ENCODE data around the gene ERBIN.

The ERBIN gene

DNA sequence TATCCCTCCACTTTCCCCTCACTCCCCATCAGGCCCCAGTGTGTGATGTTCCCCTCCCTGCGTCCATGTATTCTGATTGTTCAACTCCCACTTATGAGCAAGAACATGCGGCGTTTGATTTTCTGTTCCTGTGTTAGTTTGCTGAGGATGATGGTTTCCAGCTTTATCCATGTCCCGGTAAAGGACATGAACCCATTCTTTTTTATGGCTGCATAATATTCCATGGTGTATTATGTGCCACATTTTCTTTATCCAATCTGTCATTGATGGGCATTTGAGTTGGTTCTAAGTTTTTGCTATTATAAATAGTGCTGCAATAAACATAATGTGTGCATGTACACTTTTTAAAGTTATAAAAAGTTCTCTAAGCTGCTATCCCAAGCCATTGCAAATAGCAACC, 75.6 kb downstream of the ERBIN start:
- Histone ChIP-seq H3K4me2 (ENCODE audit: low read length) (no peak overlapping the region), H3K9me3 (ENCODE audit: control insufficient read depth, insufficient read depth, low read length) (peaks cover 5% of the 10 kb centered on the region; the same call in 1 of the 2 replicates), H3F3A (ENCODE audit: control insufficient read depth, insufficient read depth) (no peaks in the 10 kb centered on the region), H3K4me1 (ENCODE audit: control insufficient read depth, low read length) (peaks cover 9% of the 10 kb centered on the region), H3K36me3 (ENCODE audit: control insufficient read depth, low read length) (peaks cover 70% of the 10 kb centered on the region), H3K9me2 (replicated peaks; ENCODE audit: control insufficient read depth, low read length) (no peaks in the 10 kb centered on the region), H3K27ac (ENCODE audit: low read depth, low read length) (no peak overlapping the region), H3K4me3 (ENCODE audit: low read length) (no peak overlapping the region), H3K79me2 (ENCODE audit: control insufficient read depth, low read length) (peaks cover 67% of the 10 kb centered on the region), H3K27me3 (ENCODE audit: control insufficient read depth, low read length) (no peaks in the 10 kb centered on the region), H4K20me1 (ENCODE audit: control insufficient read depth, insufficient read depth, low read depth, low read length) (no peaks in the 10 kb centered on the region)
- no peak for TF ChIP-seq EZH2phosphoT487 (IDR thresholded peaks at IDR 0.05; ENCODE audit: borderline replicate concordance, low read length)

- H3K79me2 ChIP-seq (ENCODE audit: control insufficient read depth, low read length): peaks cover 64% of the 10 kb centered on the region
Measured at GRCh38 chr5:66002415-66002814, 76.0 kb downstream of the ERBIN start.

GRCh38 chr5:66004216-66004615, 77.8 kb downstream of the ERBIN start:
- Histone ChIP-seq H4K20me1 (ENCODE audit: control insufficient read depth, insufficient read depth, low read depth, low read length) (no peaks in the 10 kb centered on the region), H3K79me2 (ENCODE audit: control insufficient read depth, low read length) (peaks cover 67% of the 10 kb centered on the region)

More at GRCh38 chr5:66002415-66002814, 76.0 kb downstream of the ERBIN start:
- Histone ChIP-seq H3K4me1 (ENCODE audit: control insufficient read depth, low read length) (peaks cover 9% of the 10 kb centered on the region), H3K9me2 (replicated peaks; ENCODE audit: control insufficient read depth, low read length) (no peaks in the 10 kb centered on the region), H3K9me3 (ENCODE audit: control insufficient read depth, insufficient read depth, low read length) (peaks cover 5% of the 10 kb centered on the region; the same call in 1 of the 2 replicates), H3K27me3 (ENCODE audit: control insufficient read depth, low read length) (no peaks in the 10 kb centered on the region), H3K4me2 (ENCODE audit: low read length) (no peak overlapping the region), H3K4me3 (ENCODE audit: low read length) (no peak overlapping the region), H3F3A (ENCODE audit: control insufficient read depth, insufficient read depth) (no peaks in the 10 kb centered on the region), H3K27ac (ENCODE audit: low read depth, low read length) (no peak overlapping the region), H4K20me1 (ENCODE audit: control insufficient read depth, insufficient read depth, low read depth, low read length) (no peaks in the 10 kb centered on the region), H3K36me3 (ENCODE audit: control insufficient read depth, low read length) (peaks cover 65% of the 10 kb centered on the region)
- TF ChIP-seq EZH2phosphoT487 (IDR thresholded peaks at IDR 0.05; ENCODE audit: borderline replicate concordance, low read length) (no peak), CTCF (IDR thresholded peaks at IDR 0.05; ENCODE audit: low read depth, low read length, poor library complexity, severe bottlenecking) (no peak)

More at GRCh38 chr5:66004216-66004615, 77.8 kb downstream of the ERBIN start:
- Histone ChIP-seq H3K4me1 (ENCODE audit: control insufficient read depth, low read length) (peaks cover 21% of the 10 kb centered on the region), H3K9me3 (ENCODE audit: control insufficient read depth, insufficient read depth, low read length) (peaks cover 5% of the 10 kb centered on the region; the same call in 1 of the 2 replicates), H3K4me3 (ENCODE audit: low read length) (no peak overlapping the region), H3K36me3 (ENCODE audit: control insufficient read depth, low read length) (peaks cover 58% of the 10 kb centered on the region), H3F3A (ENCODE audit: control insufficient read depth, insufficient read depth) (no peaks in the 10 kb centered on the region), H3K9me2 (replicated peaks; ENCODE audit: control insufficient read depth, low read length) (no peaks in the 10 kb centered on the region), H3K27me3 (ENCODE audit: control insufficient read depth, low read length) (no peaks in the 10 kb centered on the region), H3K27ac (ENCODE audit: low read depth, low read length) (no peak overlapping the region), H3K4me2 (ENCODE audit: low read length) (no peak overlapping the region)
- TF ChIP-seq EZH2phosphoT487 (IDR thresholded peaks at IDR 0.05; ENCODE audit: borderline replicate concordance, low read length) (no peak), CTCF (IDR thresholded peaks at IDR 0.05; ENCODE audit: low read depth, low read length, poor library complexity, severe bottlenecking) (no peak)
